ENCODE data around the gene CHMP2A. TPM values are rescaled to one million over a fixed set of nuclear protein-coding genes. Genes with fewer than 3 reads are reported as not detected.

The CHMP2A gene
- total and polyA plus RNA-seq, 2 of the 13 experiments (the other 11 are each of a cell fraction or from before 2014, with no cell fraction given) = 49.7 to 55.0 TPM

DNA sequence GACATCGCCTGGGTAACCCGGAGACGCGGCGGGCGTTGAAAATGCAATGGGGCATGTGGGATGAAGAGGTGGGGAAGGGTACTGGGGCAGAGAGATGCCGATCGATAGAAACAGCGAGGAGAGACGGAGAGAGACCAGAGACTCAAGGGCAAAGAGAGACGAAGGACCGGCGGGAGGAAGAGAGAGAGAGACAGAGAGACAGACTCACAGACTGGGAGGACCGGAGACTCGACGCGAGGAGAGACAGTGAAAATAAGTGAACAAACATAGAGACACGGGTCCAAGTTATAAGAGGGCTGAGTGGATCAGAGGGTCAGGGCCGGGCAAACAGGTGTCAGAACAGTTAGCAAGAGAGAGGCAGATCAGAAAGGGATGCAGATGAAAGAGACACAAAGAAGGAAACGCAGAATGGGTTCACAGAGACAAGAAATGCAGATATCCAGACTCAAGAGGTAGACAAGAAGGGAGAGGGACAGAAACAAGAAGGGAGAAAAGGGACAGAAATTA lies 18.8 kb upstream of the CHMP2A start (continued):
- TF ChIP-seq ZNF232 (CRISPR knock-in tag; IDR thresholded peaks at IDR 0.05; ENCODE audit: borderline replicate concordance) (no peak), EHMT2 (IDR thresholded peaks at IDR 0.05; ENCODE audit: borderline replicate concordance, low read depth, low read length) (no peak), TBX3 (IDR thresholded peaks at IDR 0.05; ENCODE audit: borderline replicate concordance) (no peak; the same call in 1 of the 2 replicates), PAF1 (CRISPR knock-in tag; IDR thresholded peaks at IDR 0.05) (no peak), ZNF44 (CRISPR knock-in tag; IDR thresholded peaks at IDR 0.05) (no peak), KDM6A (CRISPR knock-in tag; IDR thresholded peaks at IDR 0.05; ENCODE audit: low read depth) (no peak), GTF3A (CRISPR knock-in tag; conservative IDR thresholded peaks at IDR 0.05) (no peak), ZNF567 (CRISPR knock-in tag; IDR thresholded peaks at IDR 0.05; ENCODE audit: borderline replicate concordance) (no peak), RBM39 (IDR thresholded peaks at IDR 0.05; ENCODE audit: low read depth, low read length, poor library complexity, severe bottlenecking) (no peak), U2AF1 (optimal IDR thresholded peaks at IDR 0.05; ENCODE audit: low read depth, low read length) (no peak), KDM2A (CRISPR knock-in tag; IDR thresholded peaks at IDR 0.05; ENCODE audit: borderline replicate concordance, low read depth) (no peak), ZNF619 (CRISPR knock-in tag; IDR thresholded peaks at IDR 0.05) (no peak), ONECUT2 (CRISPR knock-in tag; IDR thresholded peaks at IDR 0.05) (peak; percentile 82), PCBP1 (IDR thresholded peaks at IDR 0.05; ENCODE audit: borderline replicate concordance, low read depth, low read length) (no peak), ZSCAN29 (CRISPR knock-in tag; conservative IDR thresholded peaks at IDR 0.05) (no peak), NFIC (IDR thresholded peaks at IDR 0.05; ENCODE audit: low read length) (no peak), RCOR2 (CRISPR knock-in tag; IDR thresholded peaks at IDR 0.05) (no peak), SAFB2 (CRISPR knock-in tag; IDR thresholded peaks at IDR 0.05; ENCODE audit: borderline replicate concordance, low read depth) (no peak), ZNF614 (CRISPR knock-in tag; IDR thresholded peaks at IDR 0.05; ENCODE audit: borderline replicate concordance) (no peak), ZNF383 (CRISPR knock-in tag; IDR thresholded peaks at IDR 0.05; ENCODE audit: borderline replicate concordance) (no peak), HDAC1 (CRISPR knock-in tag; IDR thresholded peaks at IDR 0.05) (no peak; the same call in 1 of the 2 replicates), GTF2F1 (IDR thresholded peaks at IDR 0.05; ENCODE audit: low read length) (no peak), MXI1 (IDR thresholded peaks at IDR 0.05; ENCODE audit: borderline replicate concordance, low read depth, low read length) (peak; percentile 98; the same call in 2 of the 3 replicates), IKZF1 (IDR thresholded peaks at IDR 0.05) (no peak), ZNF660 (CRISPR knock-in tag; IDR thresholded peaks at IDR 0.05; ENCODE audit: borderline replicate concordance, low read depth) (no peak), GABPA (IDR thresholded peaks at IDR 0.05; ENCODE audit: low read depth, low read length) (no peak), GABPA (CRISPR knock-in tag; IDR thresholded peaks at IDR 0.05; ENCODE audit: low read depth) (no peak), ZNF776 (CRISPR knock-in tag; IDR thresholded peaks at IDR 0.05) (no peak)
- TF ChIP-seq, protein P1, sequence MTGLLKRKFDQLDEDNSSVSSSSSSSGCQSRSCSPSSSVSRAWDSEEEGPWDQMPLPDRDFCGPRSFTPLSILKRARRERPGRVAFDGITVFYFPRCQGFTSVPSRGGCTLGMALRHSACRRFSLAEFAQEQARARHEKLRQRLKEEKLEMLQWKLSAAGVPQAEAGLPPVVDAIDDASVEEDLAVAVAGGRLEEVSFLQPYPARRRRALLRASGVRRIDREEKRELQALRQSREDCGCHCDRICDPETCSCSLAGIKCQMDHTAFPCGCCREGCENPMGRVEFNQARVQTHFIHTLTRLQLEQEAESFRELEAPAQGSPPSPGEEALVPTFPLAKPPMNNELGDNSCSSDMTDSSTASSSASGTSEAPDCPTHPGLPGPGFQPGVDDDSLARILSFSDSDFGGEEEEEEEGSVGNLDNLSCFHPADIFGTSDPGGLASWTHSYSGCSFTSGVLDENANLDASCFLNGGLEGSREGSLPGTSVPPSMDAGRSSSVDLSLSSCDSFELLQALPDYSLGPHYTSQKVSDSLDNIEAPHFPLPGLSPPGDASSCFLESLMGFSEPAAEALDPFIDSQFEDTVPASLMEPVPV (CRISPR knock-in tag; IDR thresholded peaks at IDR 0.05) = no peak
- TF ChIP-seq, protein P2, sequence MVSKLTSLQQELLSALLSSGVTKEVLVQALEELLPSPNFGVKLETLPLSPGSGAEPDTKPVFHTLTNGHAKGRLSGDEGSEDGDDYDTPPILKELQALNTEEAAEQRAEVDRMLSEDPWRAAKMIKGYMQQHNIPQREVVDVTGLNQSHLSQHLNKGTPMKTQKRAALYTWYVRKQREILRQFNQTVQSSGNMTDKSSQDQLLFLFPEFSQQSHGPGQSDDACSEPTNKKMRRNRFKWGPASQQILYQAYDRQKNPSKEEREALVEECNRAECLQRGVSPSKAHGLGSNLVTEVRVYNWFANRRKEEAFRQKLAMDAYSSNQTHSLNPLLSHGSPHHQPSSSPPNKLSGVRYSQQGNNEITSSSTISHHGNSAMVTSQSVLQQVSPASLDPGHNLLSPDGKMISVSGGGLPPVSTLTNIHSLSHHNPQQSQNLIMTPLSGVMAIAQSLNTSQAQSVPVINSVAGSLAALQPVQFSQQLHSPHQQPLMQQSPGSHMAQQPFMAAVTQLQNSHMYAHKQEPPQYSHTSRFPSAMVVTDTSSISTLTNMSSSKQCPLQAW (CRISPR knock-in tag; IDR thresholded peaks at IDR 0.05) = no peak
- TF ChIP-seq, protein P3, sequence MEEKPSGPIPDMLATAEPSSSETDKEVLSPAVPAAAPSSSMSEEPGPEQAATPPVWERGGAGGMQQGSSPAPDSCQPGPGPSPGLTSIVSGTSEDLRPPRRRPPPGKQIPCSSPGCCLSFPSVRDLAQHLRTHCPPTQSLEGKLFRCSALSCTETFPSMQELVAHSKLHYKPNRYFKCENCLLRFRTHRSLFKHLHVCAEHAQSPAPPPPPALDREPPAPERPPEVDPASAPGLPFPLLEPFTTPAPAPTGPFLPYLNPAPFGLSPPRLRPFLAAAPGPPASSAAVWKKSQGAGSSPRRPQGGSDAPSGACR (CRISPR knock-in tag; IDR thresholded peaks at IDR 0.05) = no peak
